Gastrocnemius medialis (tissue), 4 donors: ENCODE data around the gene NRG4. TPM values are rescaled to one million over a fixed set of nuclear protein-coding genes. Genes with fewer than 3 reads are reported as not detected.
"Not testable (repeated sequence)": the region's sequence is repeated elsewhere in the genome, so short reads cannot be mapped to it uniquely, and the experiment has no call there.

Experiments
- ATAC-seq, 2 donors: fragments of 150-250 bp; one replicate each; pipeline ENCODE4 v1.9.1; 2016
- DNase-seq, 2 donors: peaks; one replicate each; pipeline ENCODE4 v3.0.0-alpha.2; 2019
- H3K27ac ChIP-seq, 4 donors: fragments of 200-600 bp; sonication (generic); 1 replicate in 1 of 4; 2 replicates in 3 of 4; pipeline ENCODE4 v1.5.1; 2016 to 2018; ENCODE audit warnings: mild to moderate bottlenecking in 2 of 4, moderate library complexity in 1 of 4
- H3K27me3 ChIP-seq, 3 donors: fragments of 200-600 bp; sonication (generic) in 2 of 3; 1 replicate in 1 of 3; 2 replicates in 2 of 3; pipeline versions ENCODE4 v1.5.1 to v1.6.0; 2016 to 2019; ENCODE audit warnings: mild to moderate bottlenecking in 1 of 3, moderate library complexity in 1 of 3
- H3K36me3 ChIP-seq, 2 donors: fragments of 200-600 bp; sonication (generic) in 1 of 2; one replicate each; pipeline ENCODE4 v1.5.1; 2017 to 2018
- H3K4me1 ChIP-seq, 2 donors: fragments of 200-600 bp; sonication (generic) in 1 of 2; one replicate each; pipeline ENCODE4 v1.5.1; 2016 to 2017; ENCODE audit warnings: mild to moderate bottlenecking in 2 of 2
- H3K4me3 ChIP-seq, 4 donors: fragments of 200-600 bp; sonication (generic) in 3 of 4; 1 replicate in 1 of 4; 2 replicates in 3 of 4; pipeline ENCODE4 v1.5.1; 2016 to 2019; ENCODE audit warnings: mild to moderate bottlenecking in 2 of 4
- H3K9me3 ChIP-seq, 3 donors: fragments of 200-600 bp; sonication (generic) in 2 of 3; 1 replicate in 1 of 3; 2 replicates in 2 of 3; pipeline ENCODE4 v1.5.1; 2016 to 2019
- POLR2A ChIP-seq, 2 donors: fragments of 450-650 bp; IDR thresholded peaks; one replicate each; pipeline ENCODE4 v1.6.1; 2017; ENCODE audit warnings: antibody characterized with exemption in 2 of 2, mild to moderate bottlenecking in 2 of 2, moderate library complexity in 2 of 2
- in situ Hi-C, 4 donors: fragments of 200-750 bp; cut with MboI; loops; one replicate each; pipeline versions ENCODE4 v1.15.0 to v1.8.0; 2017; ENCODE audit warnings: low sequenced_read_pairs in 4 of 4
- intact Hi-C: fragments of 100-400 bp; cut with DNase I; formaldehyde crosslinking; loops from one replicate; pipeline ENCODE4 v1.15.1; 2023; ENCODE audit warnings: low total_unique reads
- total RNA-seq, 4 donors: library from RNA; depleted of rRNA; stranded (reverse); fragments of >200 nt; gene quantifications; one replicate each; pipeline versions ENCODE4 v1.1.0 to v1.2.3, GENCODE V29; 2016
- TF ChIP-seq, protein P1 (sequence below), 5 experiments: fragments of 450-650 bp in 3 of 5; fragments of 200-600 bp in 2 of 5; sonication (generic) in 2 of 5; IDR thresholded peaks in 4 of 5; conservative IDR thresholded peaks in 1 of 5; 1 replicate in 4 of 5; 2 replicates in 1 of 5; pipeline ENCODE4 v1.5.1; 2016 to 2019; ENCODE audit warnings: antibody characterized with exemption in 5 of 5, mild to moderate bottlenecking in 3 of 5, moderate library complexity in 3 of 5

The NRG4 gene
- total RNA-seq, 4 donors from 2014 or later: 2.0 to 9.8 (median 3.4) TPM

GRCh38 chr15:75982468-75982867 lies 29.8 kb downstream of the NRG4 start:
- H3K27ac ChIP-seq: no peak overlapping the region
- no peaks in the 10 kb centered on the region for H3K4me1 ChIP-seq
- no peaks in the 10 kb centered on the region for H3K36me3 ChIP-seq
- no peak for ATAC-seq
- DNase-seq: no peak
- no peaks in the 10 kb centered on the region for H3K27me3 ChIP-seq
- intact Hi-C loops: no loop called here
- in situ Hi-C loops: no loop called here
- H3K9me3 ChIP-seq: no peaks in the 10 kb centered on the region
- TF ChIP-seq, protein P1, sequence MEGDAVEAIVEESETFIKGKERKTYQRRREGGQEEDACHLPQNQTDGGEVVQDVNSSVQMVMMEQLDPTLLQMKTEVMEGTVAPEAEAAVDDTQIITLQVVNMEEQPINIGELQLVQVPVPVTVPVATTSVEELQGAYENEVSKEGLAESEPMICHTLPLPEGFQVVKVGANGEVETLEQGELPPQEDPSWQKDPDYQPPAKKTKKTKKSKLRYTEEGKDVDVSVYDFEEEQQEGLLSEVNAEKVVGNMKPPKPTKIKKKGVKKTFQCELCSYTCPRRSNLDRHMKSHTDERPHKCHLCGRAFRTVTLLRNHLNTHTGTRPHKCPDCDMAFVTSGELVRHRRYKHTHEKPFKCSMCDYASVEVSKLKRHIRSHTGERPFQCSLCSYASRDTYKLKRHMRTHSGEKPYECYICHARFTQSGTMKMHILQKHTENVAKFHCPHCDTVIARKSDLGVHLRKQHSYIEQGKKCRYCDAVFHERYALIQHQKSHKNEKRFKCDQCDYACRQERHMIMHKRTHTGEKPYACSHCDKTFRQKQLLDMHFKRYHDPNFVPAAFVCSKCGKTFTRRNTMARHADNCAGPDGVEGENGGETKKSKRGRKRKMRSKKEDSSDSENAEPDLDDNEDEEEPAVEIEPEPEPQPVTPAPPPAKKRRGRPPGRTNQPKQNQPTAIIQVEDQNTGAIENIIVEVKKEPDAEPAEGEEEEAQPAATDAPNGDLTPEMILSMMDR (IDR thresholded peaks at IDR 0.05 in 4 of 5, conservative IDR thresholded peaks at IDR 0.05 in 1 of 5): no peak
- TF ChIP-seq POLR2A (IDR thresholded peaks at IDR 0.05): no peak
- H3K4me3 ChIP-seq: no peak overlapping the region

- DNase-seq (no peak), ATAC-seq (no peak)
- intact Hi-C loops: no loop called here
- Histone ChIP-seq H3K4me1 (no peaks in the 10 kb centered on the region), H3K36me3 (no peaks in the 10 kb centered on the region), H3K4me3 (no peak overlapping the region), H3K9me3 (no peaks in the 10 kb centered on the region), H3K27ac (no peak overlapping the region), H3K27me3 (no peaks in the 10 kb centered on the region)
- no peak for TF ChIP-seq POLR2A (IDR thresholded peaks at IDR 0.05)
- TF ChIP-seq, protein P1 (IDR thresholded peaks at IDR 0.05 in 4 of 5, conservative IDR thresholded peaks at IDR 0.05 in 1 of 5): no peak
- in situ Hi-C loops: no loop called here
Observed at GRCh38 chr15:75981149-75981815, 30.9 kb downstream of the NRG4 start.

GRCh38 chr15:75976766-75977165 lies 35.5 kb downstream of the NRG4 start:
- H3K4me1 ChIP-seq, DNase-seq, H3K27me3 ChIP-seq, H3K9me3 ChIP-seq, H3K36me3 ChIP-seq, H3K4me3 ChIP-seq, H3K27ac ChIP-seq, ATAC-seq, in situ Hi-C loops, intact Hi-C loops: not testable (repeated sequence)

- no peak for TF ChIP-seq POLR2A (IDR thresholded peaks at IDR 0.05)
- TF ChIP-seq, protein P1 (IDR thresholded peaks at IDR 0.05 in 4 of 5, conservative IDR thresholded peaks at IDR 0.05 in 1 of 5): no peak
- H3K36me3 ChIP-seq: no peaks in the 10 kb centered on the region
- intact Hi-C loops (no loop called here), in situ Hi-C loops (no loop called here)
- DNase-seq (no peak), ATAC-seq (no peak)
- no peak overlapping the region for H3K27ac ChIP-seq
- H3K4me3 ChIP-seq: no peak overlapping the region
- no peaks in the 10 kb centered on the region for H3K4me1 ChIP-seq
- no peaks in the 10 kb centered on the region for H3K9me3 ChIP-seq
- H3K27me3 ChIP-seq: no peaks in the 10 kb centered on the region
Observed at GRCh38 chr15:75966073-75966472, 46.2 kb downstream of the NRG4 start.

DNA sequence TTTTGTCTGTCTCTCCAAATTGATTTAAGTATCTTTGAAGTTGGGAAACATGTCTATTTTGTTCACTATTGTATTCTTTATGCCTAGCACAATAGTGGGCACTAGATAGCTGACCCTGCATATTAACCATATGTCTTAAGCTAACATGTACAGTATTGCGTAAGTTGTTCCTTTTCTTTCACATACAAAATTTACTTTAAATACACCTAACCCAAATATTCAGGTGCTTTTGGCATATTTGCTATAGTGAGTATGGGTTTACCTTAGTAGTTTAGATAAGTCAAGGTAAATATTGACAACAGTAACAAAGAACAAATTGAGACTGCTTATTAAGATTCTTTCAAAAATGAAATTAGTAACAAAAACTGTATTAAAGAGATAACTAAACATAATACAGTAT lies 50.9 kb downstream of the NRG4 start:
- H3K4me1 ChIP-seq: no peaks in the 10 kb centered on the region
- intact Hi-C loops (no loop called here), in situ Hi-C loops (no loop called here)
- ATAC-seq (no peak), DNase-seq (no peak)
- H3K27me3 ChIP-seq: no peaks in the 10 kb centered on the region
- H3K4me3 ChIP-seq: no peak overlapping the region
- TF ChIP-seq, protein P1 (IDR thresholded peaks at IDR 0.05 in 4 of 5, conservative IDR thresholded peaks at IDR 0.05 in 1 of 5): no peak
- TF ChIP-seq POLR2A (IDR thresholded peaks at IDR 0.05): no peak
- no peaks in the 10 kb centered on the region for H3K36me3 ChIP-seq
- H3K27ac ChIP-seq: no peak overlapping the region
- H3K9me3 ChIP-seq: no peaks in the 10 kb centered on the region
